NCI-H1105 treated with DMSO at 0.1 percent for 48 hours (cell line): Measurements from ENCODE around the gene SHANK2.

Experiments used
- DNase-seq: peaks from one replicate; lab custom pipeline; 2025; lab: John Stamatoyannopoulos, UW

SHANK2 gene

GRCh38 chr11:71269603-71270511 lies 17.5 kb upstream of the SHANK2 start:
- no peak for DNase-seq

DNA sequence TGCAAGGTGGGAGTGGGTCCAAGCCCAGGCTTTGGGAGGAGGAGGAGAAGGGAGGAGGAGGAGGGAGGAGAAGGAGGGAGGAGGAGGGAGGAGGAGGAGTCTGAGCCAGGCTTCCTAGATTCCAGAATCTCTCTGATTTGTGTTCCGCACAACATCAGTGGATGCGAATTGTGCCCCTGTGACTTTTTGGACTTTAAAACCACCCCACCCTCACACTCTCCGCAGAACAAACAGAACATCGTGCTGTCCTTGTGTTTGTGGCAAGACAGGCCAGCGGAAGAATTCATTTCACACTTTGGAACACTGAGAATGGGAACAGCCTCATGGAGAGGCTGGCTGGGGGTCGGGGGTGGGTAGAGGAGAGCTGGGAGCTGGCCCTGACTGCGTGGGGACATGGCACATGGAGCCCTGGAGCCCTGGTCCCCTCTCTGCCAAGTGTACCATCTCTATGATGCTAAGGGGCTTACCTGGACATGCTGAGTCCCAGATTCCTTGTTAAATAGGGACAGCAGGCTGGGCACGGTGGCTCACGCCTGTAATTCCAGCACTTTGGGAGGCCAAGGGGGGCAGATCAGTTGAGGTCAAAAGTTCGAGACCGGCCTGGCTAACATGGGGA lies 16.4 kb upstream of the SHANK2 start:
- no peak for DNase-seq

DNA sequence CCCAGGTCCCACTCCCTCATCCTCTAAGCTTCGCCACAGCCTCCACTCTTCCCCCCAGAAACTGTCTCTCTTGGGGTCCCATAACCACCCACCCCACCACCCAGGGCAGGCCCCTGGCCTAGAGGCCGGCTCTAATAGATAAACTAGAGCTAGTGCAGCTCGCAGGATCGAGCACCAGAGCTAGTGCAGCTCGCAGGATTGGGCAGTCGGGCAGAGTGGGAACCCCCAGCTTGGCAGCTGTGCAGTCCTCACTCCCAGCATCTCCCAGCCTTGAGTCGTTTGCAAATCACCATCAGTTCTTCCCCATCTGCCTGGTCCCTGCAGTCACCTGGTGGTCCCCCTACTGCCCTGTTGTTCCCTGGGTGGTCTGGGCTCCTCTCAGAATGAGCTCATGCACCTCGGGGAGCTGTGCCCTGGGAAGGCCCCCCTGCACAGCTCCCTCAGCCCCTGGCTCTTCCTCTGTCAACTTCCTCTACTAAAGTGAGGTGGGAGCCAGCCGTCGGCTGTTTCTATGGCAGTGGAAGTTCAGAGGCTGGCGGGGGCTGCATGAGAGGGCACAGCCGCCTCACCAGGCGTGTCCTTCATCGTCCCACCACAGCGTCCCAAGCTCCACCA lies 15.5 kb upstream of the SHANK2 start:
- no peak for DNase-seq

DNA sequence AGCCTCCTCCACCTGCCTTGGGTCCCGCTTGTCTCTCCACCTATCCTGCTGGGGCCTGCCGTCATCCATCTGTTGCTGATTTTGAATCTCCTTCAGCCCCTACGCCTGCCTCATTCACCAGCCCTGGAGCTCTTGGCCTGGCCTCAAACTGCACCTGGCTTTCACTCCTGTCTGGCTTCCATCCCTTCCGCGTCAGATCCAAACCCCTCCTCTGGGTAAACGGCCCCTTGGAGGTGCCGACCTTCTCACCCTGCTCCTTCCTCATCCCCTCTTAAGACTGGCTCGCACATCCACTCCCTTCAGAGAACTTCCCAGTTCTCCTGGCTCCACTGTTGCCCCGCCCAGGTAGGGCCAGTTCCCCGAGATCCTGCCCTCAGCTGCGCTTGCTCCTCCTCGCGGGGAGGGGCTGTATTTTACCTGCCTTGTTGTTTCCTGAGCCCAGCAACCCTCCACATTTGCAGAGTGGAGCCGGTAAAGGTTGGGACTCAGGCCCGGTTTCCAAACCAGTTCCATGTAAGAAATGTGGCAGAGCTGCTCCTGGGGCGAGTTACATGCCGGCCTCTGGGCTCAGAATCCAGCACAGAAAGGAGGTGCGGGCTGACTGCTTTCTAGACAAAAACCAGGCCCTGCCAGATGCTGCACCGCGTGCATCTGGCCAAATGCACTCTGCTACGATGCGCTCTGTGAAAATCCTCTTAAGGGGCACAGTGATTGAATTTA lies 13.9 kb upstream of the SHANK2 start:
- no peak for DNase-seq

GRCh38 chr11:71265559-71266092 lies 13.2 kb upstream of the SHANK2 start:
- no peak for DNase-seq

- no peak for DNase-seq
Observed at GRCh38 chr11:71263386-71263785, 11.0 kb upstream of the SHANK2 start.

- no peak for DNase-seq
Observed at GRCh38 chr11:71255800-71256479, 3.6 kb upstream of the SHANK2 start.

DNA sequence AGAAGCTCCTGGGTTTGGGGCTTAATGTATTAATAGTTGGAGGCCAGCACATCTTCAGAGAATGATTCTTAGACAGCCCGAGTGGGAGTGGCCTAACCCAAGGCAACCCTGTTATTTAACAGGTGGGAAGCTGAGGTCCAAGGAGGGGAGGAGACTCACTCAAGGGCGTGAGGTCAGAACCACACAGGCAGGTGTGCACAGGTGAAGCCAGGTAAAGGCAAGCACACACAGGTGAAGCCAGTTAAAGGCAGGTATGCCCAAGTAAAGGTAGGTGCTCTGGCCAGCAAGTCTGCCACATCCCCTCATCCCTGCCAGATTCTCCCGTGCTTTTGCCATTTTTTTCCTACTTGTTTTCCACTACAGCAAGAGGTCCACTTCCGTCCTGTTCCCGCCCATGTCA lies 2.9 kb upstream of the SHANK2 start:
- DNase-seq = no peak

DNA sequence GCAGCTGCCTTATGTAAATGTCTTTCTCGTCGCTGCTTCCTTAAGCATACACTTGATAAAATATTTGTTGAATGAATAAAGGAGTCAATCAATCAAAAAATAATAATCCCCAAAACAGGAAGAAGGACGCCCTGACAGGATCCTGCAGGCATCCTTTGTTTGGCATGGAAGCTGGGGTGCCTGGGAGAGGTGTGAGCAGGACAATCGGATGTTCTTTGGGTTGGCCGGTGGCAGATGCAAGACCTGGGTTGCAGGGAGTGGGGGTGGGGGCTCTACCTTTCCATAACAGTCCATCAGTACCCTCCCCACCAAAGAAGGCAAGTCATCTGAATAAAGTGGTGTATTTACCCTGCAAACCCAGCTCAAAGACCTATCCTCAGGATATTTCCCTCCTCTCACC lies 1.4 kb upstream of the SHANK2 start:
- no peak for DNase-seq

DNA sequence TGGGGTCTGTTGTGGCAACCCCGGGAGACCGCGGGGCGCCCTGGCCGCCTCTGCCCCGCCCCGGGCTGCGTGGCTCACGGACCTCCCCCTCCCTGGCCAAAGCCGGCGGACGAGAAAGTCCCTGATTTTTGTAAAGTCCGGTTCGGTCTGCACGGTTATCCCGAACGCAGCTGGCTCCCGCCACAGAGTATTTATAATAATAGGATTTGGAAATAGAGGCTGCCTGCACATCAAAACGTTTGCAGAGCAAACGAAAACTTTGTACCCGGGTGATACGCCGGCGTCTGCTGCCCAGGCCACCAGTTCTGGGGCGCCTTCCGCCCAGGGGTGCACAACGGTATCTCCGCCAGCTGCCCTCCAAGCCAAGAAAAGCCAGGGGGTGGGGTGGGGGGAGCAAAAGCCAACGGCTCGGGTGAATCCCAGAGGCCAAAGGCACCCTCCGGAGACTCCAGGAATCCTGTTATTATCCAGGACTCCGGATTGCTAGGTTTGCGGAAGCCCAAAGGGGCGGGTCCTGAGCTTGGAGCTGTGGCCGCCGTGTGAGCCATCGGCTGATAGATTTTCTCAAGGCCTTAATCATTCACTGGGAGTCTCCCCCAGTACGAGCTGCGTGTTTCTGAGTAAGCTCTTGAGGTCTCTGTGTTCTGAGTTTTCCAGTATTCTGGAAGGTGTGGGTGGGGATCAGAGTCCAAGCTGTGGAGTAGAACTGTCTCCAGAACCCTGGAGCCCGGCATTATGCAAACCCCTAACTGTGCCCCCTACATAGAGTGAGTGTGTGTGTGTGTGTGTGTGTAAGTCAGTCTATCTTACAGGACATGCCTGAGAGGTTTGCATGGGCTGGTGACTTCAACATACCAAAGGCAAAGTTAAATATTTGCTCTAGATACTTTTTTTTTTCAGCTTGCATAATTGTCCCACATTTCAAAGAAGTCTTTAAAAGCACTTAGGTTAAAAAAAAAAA lies 673 bp upstream of the SHANK2 start:
- DNase-seq = no peak

GRCh38 chr11:71251761-71252268 lies 562 bp downstream of the SHANK2 start:
- peak; percentile 53 for DNase-seq

GRCh38 chr11:71251151-71251721 lies 1.1 kb downstream of the SHANK2 start:
- DNase-seq = peak; percentile 53

DNA sequence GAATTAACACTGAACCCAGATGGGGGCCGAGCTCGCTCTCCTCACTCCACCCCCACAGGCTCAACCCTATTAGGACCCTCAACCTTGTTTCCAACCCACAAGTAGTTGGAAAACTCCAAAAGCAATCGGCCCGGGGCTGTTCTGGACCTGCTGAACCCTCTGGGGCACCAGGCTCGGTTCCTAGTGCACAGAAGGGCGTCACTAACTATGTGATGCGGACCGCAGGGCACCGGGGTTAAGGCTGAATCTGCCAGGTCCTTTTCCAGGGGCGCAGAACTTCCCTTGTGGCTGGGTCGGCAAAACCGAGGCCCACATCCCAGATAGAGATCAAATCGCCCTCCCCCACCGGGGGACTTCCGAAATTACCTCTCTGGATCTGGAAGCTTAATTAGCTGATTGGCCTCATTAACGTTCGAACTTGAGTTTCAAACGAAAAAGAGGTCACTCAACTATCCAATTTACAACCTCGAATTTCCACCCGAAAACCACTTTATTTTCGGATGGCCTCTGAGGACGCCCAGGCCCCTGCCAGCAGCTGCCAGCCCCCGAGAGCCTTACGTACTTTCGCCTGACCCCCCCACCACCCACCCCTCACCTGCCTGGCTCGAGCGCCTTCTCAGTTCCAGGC lies 1.7 kb downstream of the SHANK2 start:
- no peak for DNase-seq

DNA sequence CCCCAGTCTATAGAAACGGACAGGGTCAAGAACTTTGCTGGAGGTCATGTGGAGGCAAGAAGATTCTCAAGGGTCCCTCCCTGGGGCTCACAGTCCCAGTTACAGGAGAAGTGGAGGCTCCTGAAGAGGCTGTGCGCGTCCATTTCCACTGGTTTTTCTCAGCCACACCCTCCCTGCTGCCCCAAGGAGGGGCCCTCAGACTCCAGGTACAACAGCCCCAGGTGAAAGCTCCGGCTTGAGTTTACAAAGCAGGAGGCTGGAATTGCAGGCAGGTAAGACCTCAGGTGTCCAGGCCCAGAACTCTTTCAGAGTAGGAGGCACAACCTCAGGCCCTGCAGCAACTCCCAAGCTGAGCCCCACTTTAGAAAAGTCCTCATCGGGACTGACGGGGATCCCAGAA lies 3.1 kb downstream of the SHANK2 start:
- no peak for DNase-seq

- no peak for DNase-seq
Observed at GRCh38 chr11:71248656-71249055, 3.7 kb downstream of the SHANK2 start.

DNA sequence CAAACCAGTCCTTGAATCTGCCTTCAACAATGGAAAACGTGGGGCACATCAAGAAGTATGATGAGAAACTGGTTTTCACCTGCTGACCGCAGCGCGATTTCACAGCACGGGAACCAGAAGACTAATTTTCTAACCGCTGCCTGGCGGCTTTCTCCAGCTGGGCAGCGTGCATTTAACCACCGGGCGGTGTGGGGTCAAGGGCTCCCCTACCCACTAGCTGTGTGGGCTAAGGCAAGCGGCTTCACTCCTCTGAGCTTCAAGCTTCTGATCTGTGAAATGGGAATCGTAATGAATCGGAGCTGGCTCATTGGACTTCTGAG lies 4.2 kb downstream of the SHANK2 start:
- DNase-seq = no peak

GRCh38 chr11:71247551-71248250 lies 4.7 kb downstream of the SHANK2 start:
- DNase-seq = no peak

DNA sequence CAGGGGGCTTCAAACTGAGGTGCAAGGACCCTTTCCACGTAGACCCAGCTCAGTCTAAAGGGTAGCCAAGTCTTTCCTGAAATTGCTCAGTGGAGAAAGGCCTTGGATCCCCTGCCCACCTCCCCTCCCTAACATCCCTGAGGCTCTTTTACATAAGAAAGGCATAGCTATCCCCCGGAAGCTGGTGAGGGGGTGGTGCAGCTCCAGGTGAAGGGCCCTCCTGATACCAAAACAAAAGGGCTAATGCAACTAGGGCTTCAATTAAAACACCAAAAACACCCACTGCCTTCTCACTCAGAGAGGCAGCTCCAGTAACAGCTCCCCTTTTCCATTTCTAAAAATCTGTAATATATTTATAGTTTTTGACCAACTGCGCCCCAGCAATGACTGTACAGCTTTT lies 5.8 kb downstream of the SHANK2 start:
- DNase-seq = peak; percentile 4
